Ovary (tissue), 3 donors: ENCODE measurements around the gene NBEA.

Experiments used
- EP300 ChIP-seq: sonication (generic); formaldehyde crosslinking; IDR thresholded peaks from one replicate; pipeline ENCODE4 v1.6.1; 2017; ENCODE audit warnings: antibody characterized with exemption
- POLR2A ChIP-seq: fragments of 450-650 bp; IDR thresholded peaks from one replicate; pipeline ENCODE4 v1.6.1; 2017; ENCODE audit warnings: antibody characterized with exemption, mild to moderate bottlenecking, moderate library complexity
- TF ChIP-seq, protein P1 (sequence below), 3 donors: fragments of 450-650 bp in 2 of 3; fragments of 200-600 bp in 1 of 3; IDR thresholded peaks; one replicate each; pipeline versions ENCODE4 v1.5.1 to v1.8.0; 2016 to 2022; ENCODE audit warnings: antibody characterized with exemption in 3 of 3, mild to moderate bottlenecking in 1 of 3
- donor health status: DM: no; HTN: no; CAD: no.

- TF ChIP-seq, protein P1, sequence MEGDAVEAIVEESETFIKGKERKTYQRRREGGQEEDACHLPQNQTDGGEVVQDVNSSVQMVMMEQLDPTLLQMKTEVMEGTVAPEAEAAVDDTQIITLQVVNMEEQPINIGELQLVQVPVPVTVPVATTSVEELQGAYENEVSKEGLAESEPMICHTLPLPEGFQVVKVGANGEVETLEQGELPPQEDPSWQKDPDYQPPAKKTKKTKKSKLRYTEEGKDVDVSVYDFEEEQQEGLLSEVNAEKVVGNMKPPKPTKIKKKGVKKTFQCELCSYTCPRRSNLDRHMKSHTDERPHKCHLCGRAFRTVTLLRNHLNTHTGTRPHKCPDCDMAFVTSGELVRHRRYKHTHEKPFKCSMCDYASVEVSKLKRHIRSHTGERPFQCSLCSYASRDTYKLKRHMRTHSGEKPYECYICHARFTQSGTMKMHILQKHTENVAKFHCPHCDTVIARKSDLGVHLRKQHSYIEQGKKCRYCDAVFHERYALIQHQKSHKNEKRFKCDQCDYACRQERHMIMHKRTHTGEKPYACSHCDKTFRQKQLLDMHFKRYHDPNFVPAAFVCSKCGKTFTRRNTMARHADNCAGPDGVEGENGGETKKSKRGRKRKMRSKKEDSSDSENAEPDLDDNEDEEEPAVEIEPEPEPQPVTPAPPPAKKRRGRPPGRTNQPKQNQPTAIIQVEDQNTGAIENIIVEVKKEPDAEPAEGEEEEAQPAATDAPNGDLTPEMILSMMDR (IDR thresholded peaks at IDR 0.05), result no peak
- TF ChIP-seq EP300 (no peak), POLR2A (no peak)
Measured at GRCh38 chr13:35477386-35477946, 535.4 kb downstream of the NBEA start.
